ENCODE measurements around the gene TBX2.
"Not testable (repeated sequence)": the region's sequence is repeated elsewhere in the genome, so short reads cannot be mapped to it uniquely, and the experiment has no call there.

Gene TBX2

GRCh38 chr17:61442136-61442775 is 42.6 kb downstream of the TBX2 start:
- no peak overlapping the region for H3K4me3 ChIP-seq (ENCODE audit: low read length)
- H3K4me1 ChIP-seq (ENCODE audit: insufficient read depth, low read length) = no peaks in the 10 kb centered on the region
- no peaks in the 10 kb centered on the region for H3K36me3 ChIP-seq (ENCODE audit: insufficient read depth, low read depth, low read length)
- H3K27ac ChIP-seq (ENCODE audit: low read length) = no peak overlapping the region
- H3K9ac ChIP-seq (ENCODE audit: low read depth, low read length) = no peak overlapping the region
- H3K27me3 ChIP-seq (ENCODE audit: insufficient read depth, low read length) = peaks cover 18% of the 10 kb centered on the region
- H3K9me3 ChIP-seq (ENCODE audit: insufficient read depth, low read depth, low read length) = no peaks in the 10 kb centered on the region

- Histone ChIP-seq H3K4me1 (ENCODE audit: insufficient read depth, low read length) (no peaks in the 10 kb centered on the region), H3K36me3 (ENCODE audit: insufficient read depth, low read depth, low read length) (no peaks in the 10 kb centered on the region), H3K4me3 (ENCODE audit: low read length) (no peak overlapping the region), H3K27me3 (ENCODE audit: insufficient read depth, low read length) (peaks cover 26% of the 10 kb centered on the region), H3K9me3 (ENCODE audit: insufficient read depth, low read depth, low read length) (no peaks in the 10 kb centered on the region), H3K9ac (ENCODE audit: low read depth, low read length) (no peak overlapping the region), H3K27ac (ENCODE audit: low read length) (no peak overlapping the region)
Observed at GRCh38 chr17:61442878-61443474, 43.3 kb downstream of the TBX2 start.

- Histone ChIP-seq H3K4me3 (ENCODE audit: low read length) (no peak overlapping the region), H3K4me1 (ENCODE audit: insufficient read depth, low read length) (no peaks in the 10 kb centered on the region), H3K27me3 (ENCODE audit: insufficient read depth, low read length) (peaks cover 31% of the 10 kb centered on the region), H3K9me3 (ENCODE audit: insufficient read depth, low read depth, low read length) (no peaks in the 10 kb centered on the region), H3K9ac (ENCODE audit: low read depth, low read length) (no peak overlapping the region), H3K36me3 (ENCODE audit: insufficient read depth, low read depth, low read length) (no peaks in the 10 kb centered on the region), H3K27ac (ENCODE audit: low read length) (no peak overlapping the region)
Observed at GRCh38 chr17:61443475-61443882, 43.8 kb downstream of the TBX2 start.

- Histone ChIP-seq H3K4me1 (ENCODE audit: insufficient read depth, low read length) (no peaks in the 10 kb centered on the region), H3K27me3 (ENCODE audit: insufficient read depth, low read length) (peaks cover 37% of the 10 kb centered on the region), H3K36me3 (ENCODE audit: insufficient read depth, low read depth, low read length) (no peaks in the 10 kb centered on the region), H3K4me3 (ENCODE audit: low read length) (no peak overlapping the region), H3K9ac (ENCODE audit: low read depth, low read length) (no peak overlapping the region), H3K9me3 (ENCODE audit: insufficient read depth, low read depth, low read length) (no peaks in the 10 kb centered on the region), H3K27ac (ENCODE audit: low read length) (no peak overlapping the region)
Observed at GRCh38 chr17:61444075-61444474, 44.4 kb downstream of the TBX2 start.

GRCh38 chr17:61444831-61445230 is 45.2 kb downstream of the TBX2 start:
- Histone ChIP-seq H3K9me3 (ENCODE audit: insufficient read depth, low read depth, low read length) (no peaks in the 10 kb centered on the region), H3K36me3 (ENCODE audit: insufficient read depth, low read depth, low read length) (no peaks in the 10 kb centered on the region), H3K27ac (ENCODE audit: low read length) (no peak overlapping the region), H3K9ac (ENCODE audit: low read depth, low read length) (no peak overlapping the region), H3K4me1 (ENCODE audit: insufficient read depth, low read length) (no peaks in the 10 kb centered on the region), H3K27me3 (ENCODE audit: insufficient read depth, low read length) (peaks cover 44% of the 10 kb centered on the region), H3K4me3 (ENCODE audit: low read length) (no peak overlapping the region)

- Histone ChIP-seq H3K4me1 (ENCODE audit: insufficient read depth, low read length) (no peaks in the 10 kb centered on the region), H3K9ac (ENCODE audit: low read depth, low read length) (no peak overlapping the region), H3K36me3 (ENCODE audit: insufficient read depth, low read depth, low read length) (no peaks in the 10 kb centered on the region), H3K4me3 (ENCODE audit: low read length) (no peak overlapping the region), H3K9me3 (ENCODE audit: insufficient read depth, low read depth, low read length) (no peaks in the 10 kb centered on the region), H3K27me3 (ENCODE audit: insufficient read depth, low read length) (peaks cover 70% of the 10 kb centered on the region), H3K27ac (ENCODE audit: low read length) (no peak overlapping the region)
Observed at GRCh38 chr17:61447358-61447757, 47.7 kb downstream of the TBX2 start.

- peaks cover 76% of the 10 kb centered on the region for H3K27me3 ChIP-seq (ENCODE audit: insufficient read depth, low read length)
Observed at GRCh38 chr17:61448042-61448441, 48.4 kb downstream of the TBX2 start.

GRCh38 chr17:61449140-61449539 is 49.5 kb downstream of the TBX2 start:
- peaks cover 87% of the 10 kb centered on the region for H3K27me3 ChIP-seq (ENCODE audit: insufficient read depth, low read length)
- H3K27ac ChIP-seq (ENCODE audit: low read length); H3K4me3 ChIP-seq (ENCODE audit: low read length); H3K9ac ChIP-seq (ENCODE audit: low read depth, low read length); H3K4me1 ChIP-seq (ENCODE audit: insufficient read depth, low read length); H3K9me3 ChIP-seq (ENCODE audit: insufficient read depth, low read depth, low read length); H3K36me3 ChIP-seq (ENCODE audit: insufficient read depth, low read depth, low read length): not testable (repeated sequence)

More at GRCh38 chr17:61448042-61448441, 48.4 kb downstream of the TBX2 start:
- H3K4me3 ChIP-seq (ENCODE audit: low read length) = no peak overlapping the region
- H3K9me3 ChIP-seq (ENCODE audit: insufficient read depth, low read depth, low read length) = no peaks in the 10 kb centered on the region; the same call in 1 of the 2 replicates
- no peak overlapping the region for H3K9ac ChIP-seq (ENCODE audit: low read depth, low read length)
- no peaks in the 10 kb centered on the region for H3K36me3 ChIP-seq (ENCODE audit: insufficient read depth, low read depth, low read length)
- no peak overlapping the region for H3K27ac ChIP-seq (ENCODE audit: low read length)
- no peaks in the 10 kb centered on the region for H3K4me1 ChIP-seq (ENCODE audit: insufficient read depth, low read length)

- H3K9ac ChIP-seq (ENCODE audit: low read depth, low read length) = no peak overlapping the region
- no peaks in the 10 kb centered on the region for H3K36me3 ChIP-seq (ENCODE audit: insufficient read depth, low read depth, low read length)
- no peak overlapping the region for H3K4me3 ChIP-seq (ENCODE audit: low read length)
- no peaks in the 10 kb centered on the region for H3K4me1 ChIP-seq (ENCODE audit: insufficient read depth, low read length)
- H3K27ac ChIP-seq (ENCODE audit: low read length) = no peak overlapping the region
- peaks cover 91% of the 10 kb centered on the region for H3K27me3 ChIP-seq (ENCODE audit: insufficient read depth, low read length)
- H3K9me3 ChIP-seq (ENCODE audit: insufficient read depth, low read depth, low read length) = no peaks in the 10 kb centered on the region; the same call in 1 of the 2 replicates
Observed at GRCh38 chr17:61449707-61450640, 50.3 kb downstream of the TBX2 start.

- peaks cover 100% of the 10 kb centered on the region for H3K27me3 ChIP-seq (ENCODE audit: insufficient read depth, low read length)
- no peaks in the 10 kb centered on the region; the same call in 1 of the 2 replicates for H3K9me3 ChIP-seq (ENCODE audit: insufficient read depth, low read depth, low read length)
- no peaks in the 10 kb centered on the region for H3K4me1 ChIP-seq (ENCODE audit: insufficient read depth, low read length)
- H3K4me3 ChIP-seq (ENCODE audit: low read length) = peak overlapping the region; percentile 49; the same call in 1 of the 2 replicates
- no peak overlapping the region for H3K9ac ChIP-seq (ENCODE audit: low read depth, low read length)
- no peaks in the 10 kb centered on the region for H3K36me3 ChIP-seq (ENCODE audit: insufficient read depth, low read depth, low read length)
- H3K27ac ChIP-seq (ENCODE audit: low read length) = no peak overlapping the region
Observed at GRCh38 chr17:61450641-61451537, 51.2 kb downstream of the TBX2 start.
